Ishikawa (cell line): ENCODE data around the gene ONECUT3.

Experiments used
- CEBPB ChIP-seq: IDR thresholded peaks from 2 replicates; pipeline ENCODE4 v1.6.1; 2012
- CREB1 ChIP-seq: IDR thresholded peaks from 2 replicates; pipeline ENCODE4 v1.6.1; 2012; ENCODE audit warnings: low read depth
- EGR1 ChIP-seq: IDR thresholded peaks from 2 replicates; pipeline ENCODE4 v1.6.1; 2012
- EP300 ChIP-seq: IDR thresholded peaks from 2 replicates; pipeline ENCODE4 v1.6.1; 2012; ENCODE audit warnings: borderline replicate concordance
- FOXM1 ChIP-seq: IDR thresholded peaks from 2 replicates; pipeline ENCODE4 v1.6.1; 2012; ENCODE audit warnings: low read depth, borderline replicate concordance
- MAX ChIP-seq: IDR thresholded peaks from 2 replicates; pipeline ENCODE4 v1.6.1; 2012
- NFIC ChIP-seq: IDR thresholded peaks from 2 replicates; pipeline ENCODE4 v1.6.1; 2012
- RAD21 ChIP-seq: IDR thresholded peaks from 2 replicates; pipeline ENCODE4 v1.6.1; 2012; ENCODE audit warnings: low read depth
- REST ChIP-seq: IDR thresholded peaks from 2 replicates; pipeline ENCODE4 v1.6.1; 2012; ENCODE audit warnings: low read depth, mild to moderate bottlenecking
- TAF1 ChIP-seq: IDR thresholded peaks from 2 replicates; pipeline ENCODE4 v1.6.1; 2012; ENCODE audit warnings: low read depth, mild to moderate bottlenecking
- TCF12 ChIP-seq: IDR thresholded peaks from 2 replicates; pipeline ENCODE4 v1.6.1; 2012; ENCODE audit warnings: low read depth
- TEAD4 ChIP-seq: IDR thresholded peaks from 2 replicates; pipeline ENCODE4 v1.6.1; 2012
- USF1 ChIP-seq: IDR thresholded peaks from 2 replicates; pipeline ENCODE4 v1.6.1; 2012
- YY1 ChIP-seq: IDR thresholded peaks from 2 replicates; pipeline ENCODE4 v1.6.1; 2012; ENCODE audit warnings: low read depth
- ZBTB7A ChIP-seq: IDR thresholded peaks from 2 replicates; pipeline ENCODE4 v1.6.1; 2012; ENCODE audit warnings: low read depth

ONECUT3 gene

GRCh38 chr19:1791879-1792278 lies 38.6 kb downstream of the ONECUT3 start:
- TF ChIP-seq MAX (no peak), EP300 (no peak), ZBTB7A (no peak), TAF1 (no peak), USF1 (no peak), YY1 (no peak), RAD21 (no peak), TEAD4 (no peak), NFIC (no peak), EGR1 (no peak), CEBPB (no peak), REST (no peak)

- TF ChIP-seq ZBTB7A = no peak
- TF ChIP-seq RAD21 = no peak
- no peak for TF ChIP-seq MAX
- no peak for TF ChIP-seq CREB1
- TF ChIP-seq CEBPB = no peak
- TF ChIP-seq TAF1 = no peak
- TF ChIP-seq EGR1 = no peak
These were observed 41.3 kb downstream of the ONECUT3 start for GRCh38 chr19:1794424-1795172.

GRCh38 chr19:1796395-1797142 lies 43.3 kb downstream of the ONECUT3 start:
- TF ChIP-seq MAX (no peak), ZBTB7A (no peak), EGR1 (no peak), TCF12 (no peak)

- TF ChIP-seq RAD21 (no peak), TEAD4 (no peak), CREB1 (no peak), NFIC (no peak), REST (no peak), YY1 (no peak), CEBPB (no peak), FOXM1 (no peak), USF1 (no peak), TAF1 (no peak), TCF12 (no peak), MAX (no peak), EGR1 (no peak), EP300 (no peak), ZBTB7A (no peak)
These were observed 46.5 kb downstream of the ONECUT3 start for GRCh38 chr19:1799695-1800342.

GRCh38 chr19:1804858-1805257 lies 51.6 kb downstream of the ONECUT3 start:
- TF ChIP-seq ZBTB7A (no peak), FOXM1 (no peak), MAX (no peak), RAD21 (no peak), TEAD4 (no peak), REST (no peak), CEBPB (no peak), TCF12 (no peak)
